DMS53 treated with DMSO at 0.1 percent for 48 hours (cell line): ENCODE data around the gene TNS1.

ENCODE experiments used
- DNase-seq: peaks from one replicate; lab custom pipeline; 2025; ENCODE audit not compliant: unreplicated experiment; lab: John Stamatoyannopoulos, UW

TNS1 gene

GRCh38 chr2:217915706-217916105 is 87.1 kb downstream of the TNS1 start:
- DNase-seq, result no peak

- DNase-seq, result no peak
Observed at GRCh38 chr2:217914878-217915277, 87.9 kb downstream of the TNS1 start.

GRCh38 chr2:217914078-217914477 is 88.7 kb downstream of the TNS1 start:
- DNase-seq, result no peak

GRCh38 chr2:217913436-217913835 is 89.4 kb downstream of the TNS1 start:
- no peak for DNase-seq

GRCh38 chr2:217912098-217913024 is 90.4 kb downstream of the TNS1 start:
- no peak for DNase-seq

DNA sequence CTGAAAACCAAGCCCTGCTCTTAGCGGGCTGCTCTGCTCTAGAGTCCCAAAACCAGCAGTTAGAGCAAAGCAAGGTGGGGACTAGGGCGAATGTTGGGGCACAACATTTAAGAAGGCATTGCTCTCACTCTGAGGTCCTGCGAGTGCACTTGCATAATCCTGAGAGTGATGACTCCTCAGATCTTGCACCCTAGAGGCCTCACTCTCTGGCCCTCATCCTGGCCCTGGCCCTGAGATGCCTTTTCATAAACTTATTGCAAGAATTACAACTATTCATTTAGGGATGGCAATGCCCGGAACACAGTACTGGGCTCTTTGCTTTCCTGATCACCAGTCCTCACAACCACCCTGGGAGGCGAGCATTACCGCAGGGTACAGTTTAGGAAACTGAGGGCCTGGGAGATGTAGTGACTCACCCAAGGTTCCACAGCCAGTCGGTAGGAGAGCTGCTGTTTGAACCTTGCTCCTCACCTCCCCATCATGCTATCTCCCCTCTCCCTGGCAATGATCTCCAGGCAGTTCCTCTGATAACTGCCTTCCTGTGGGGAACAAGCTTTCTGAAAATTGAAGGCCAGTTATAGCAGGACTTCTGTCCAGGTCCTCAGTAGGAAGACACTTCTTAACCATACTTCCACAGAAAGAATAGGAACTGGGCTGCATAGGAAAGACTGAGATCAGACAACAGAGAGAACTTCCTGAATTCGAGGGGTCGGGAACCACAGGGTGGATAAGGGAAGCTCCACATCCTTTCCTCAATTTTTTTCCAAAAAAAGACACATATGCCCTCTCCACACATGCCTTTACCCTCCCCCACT is 91.3 kb downstream of the TNS1 start:
- DNase-seq, result no peak

GRCh38 chr2:217910875-217911212 is 92.0 kb downstream of the TNS1 start:
- no peak for DNase-seq

DNA sequence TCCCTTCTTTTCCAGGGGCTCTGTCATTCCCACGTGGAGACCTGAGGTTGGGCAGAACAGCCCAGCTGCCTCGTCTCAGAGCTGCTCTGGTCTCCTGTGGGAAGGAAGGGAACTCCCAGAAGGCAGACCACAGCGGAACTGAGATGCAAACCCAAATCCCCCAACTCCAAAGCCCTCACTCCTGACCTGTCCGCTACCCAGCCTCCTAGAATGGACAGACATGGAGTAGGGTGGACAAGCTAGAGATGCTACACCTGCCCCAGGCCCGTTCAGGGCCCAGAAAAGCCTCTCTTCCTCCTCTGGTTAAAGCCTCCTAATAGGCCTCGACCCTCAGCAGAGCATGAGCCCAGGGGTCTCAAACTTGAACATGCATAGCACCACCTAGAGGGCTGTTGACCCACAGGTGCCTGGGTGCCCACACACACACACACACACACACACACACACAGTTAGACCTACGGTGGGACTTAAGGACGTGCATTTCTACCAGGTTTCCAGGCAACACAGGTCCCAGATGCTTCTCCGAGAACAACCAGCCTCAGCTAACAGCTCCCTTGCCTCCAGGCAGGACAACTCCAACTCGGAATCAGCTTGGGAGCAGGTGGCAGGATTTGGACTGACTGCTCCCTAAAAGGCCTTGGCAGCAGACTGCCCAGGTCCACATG is 93.5 kb downstream of the TNS1 start:
- DNase-seq, result no peak

- no peak for DNase-seq
Observed at GRCh38 chr2:217908544-217908943, 94.3 kb downstream of the TNS1 start.

DNA sequence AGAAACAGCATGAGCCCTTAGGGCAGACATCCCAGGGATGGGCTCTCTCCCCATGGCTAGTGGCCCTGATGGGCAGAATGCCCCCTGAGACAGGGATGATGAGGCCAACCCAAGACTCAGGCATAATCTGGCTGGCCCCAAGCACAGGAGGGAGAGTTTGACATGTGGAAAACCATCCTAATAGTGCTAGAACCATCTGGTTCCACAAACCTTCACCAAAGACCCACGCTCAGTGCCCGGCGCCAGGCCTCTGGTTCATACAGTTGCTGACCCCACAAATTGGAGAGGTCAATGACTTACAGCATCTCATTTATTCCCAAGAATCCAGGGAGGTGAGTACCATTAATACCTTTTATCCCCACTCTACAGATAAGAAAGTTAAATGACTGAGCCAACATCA is 95.5 kb downstream of the TNS1 start:
- no peak for DNase-seq

- DNase-seq, result no peak
Observed at GRCh38 chr2:217906798-217907197, 96.0 kb downstream of the TNS1 start.

DNA sequence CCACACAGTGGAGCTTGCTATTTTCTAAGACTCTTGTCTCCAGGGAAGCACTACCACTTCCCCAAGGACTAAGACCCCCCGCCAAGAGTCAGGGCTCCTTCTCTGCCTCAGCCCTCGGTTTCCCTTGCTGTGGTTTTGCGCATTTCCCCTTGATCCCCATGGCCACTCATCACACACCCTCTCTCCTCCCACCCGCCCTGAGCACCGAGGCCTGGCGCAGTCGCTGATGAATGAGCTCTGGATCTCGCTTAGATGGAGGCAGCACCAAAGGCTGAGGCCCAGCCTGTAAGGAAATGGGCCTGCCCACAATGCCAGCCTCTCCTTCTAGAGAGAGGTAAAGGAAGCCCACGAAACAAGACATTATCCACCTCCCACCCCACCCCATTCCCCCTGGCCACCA is 96.9 kb downstream of the TNS1 start:
- no peak for DNase-seq

DNA sequence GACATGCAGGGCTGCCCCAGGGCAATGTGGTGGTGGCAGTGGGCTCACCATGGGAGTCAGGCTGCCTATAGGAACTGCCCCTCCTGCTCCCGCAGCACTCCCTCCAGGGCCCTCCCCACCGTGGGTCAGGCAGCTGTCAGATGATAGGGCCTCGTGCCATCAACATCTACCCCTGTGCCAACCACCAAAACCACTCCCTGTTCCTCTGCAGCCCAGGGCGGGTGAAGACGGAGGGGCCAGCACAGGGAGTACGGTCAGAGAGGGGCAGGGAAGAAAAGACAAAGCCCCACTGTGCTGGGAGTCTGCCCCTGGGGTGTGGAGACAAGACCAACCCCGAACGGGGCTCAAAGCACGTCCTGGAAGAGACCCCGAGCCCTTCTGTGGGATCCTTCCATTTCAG is 97.4 kb downstream of the TNS1 start:
- DNase-seq, result no peak

GRCh38 chr2:217904614-217904965 is 98.2 kb downstream of the TNS1 start:
- no peak for DNase-seq

- no peak for DNase-seq
Observed at GRCh38 chr2:217903859-217904613, 98.8 kb downstream of the TNS1 start.

DNA sequence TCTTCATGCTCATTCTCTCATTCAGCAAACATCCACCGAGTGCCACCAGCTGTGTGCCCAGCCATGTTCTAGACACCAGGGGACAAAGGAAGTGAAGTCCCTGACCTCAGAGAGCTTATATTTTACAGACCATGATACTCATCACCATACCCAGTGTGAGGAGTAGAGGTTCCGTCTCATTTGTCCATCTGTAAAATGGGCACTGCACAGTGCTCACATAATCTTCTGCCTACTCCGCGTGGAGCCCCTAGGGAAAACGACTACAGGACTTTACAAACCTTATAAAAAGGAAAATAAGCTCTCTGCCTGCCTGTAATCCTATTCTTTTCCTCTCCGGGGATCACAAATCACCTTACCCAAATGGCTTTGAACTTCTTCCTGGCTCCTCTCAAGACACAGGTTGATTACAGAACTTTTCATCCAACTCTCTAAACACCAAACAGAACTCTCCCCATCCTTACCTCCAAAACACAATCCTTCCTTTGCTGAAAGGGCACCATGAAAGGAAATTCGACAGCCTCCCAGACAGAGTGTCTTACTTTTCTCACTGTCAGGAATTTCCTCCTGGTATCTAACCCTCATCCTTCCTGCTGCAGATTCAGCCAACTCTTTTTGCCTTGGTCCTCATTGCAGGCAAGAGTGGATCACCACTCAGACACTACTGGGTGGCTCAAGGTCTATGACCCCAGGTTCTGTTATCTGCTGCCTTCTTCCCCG is 99.5 kb downstream of the TNS1 start:
- DNase-seq, result no peak

GRCh38 chr2:217902379-217903141 is 100.2 kb downstream of the TNS1 start:
- DNase-seq, result no peak

DNA sequence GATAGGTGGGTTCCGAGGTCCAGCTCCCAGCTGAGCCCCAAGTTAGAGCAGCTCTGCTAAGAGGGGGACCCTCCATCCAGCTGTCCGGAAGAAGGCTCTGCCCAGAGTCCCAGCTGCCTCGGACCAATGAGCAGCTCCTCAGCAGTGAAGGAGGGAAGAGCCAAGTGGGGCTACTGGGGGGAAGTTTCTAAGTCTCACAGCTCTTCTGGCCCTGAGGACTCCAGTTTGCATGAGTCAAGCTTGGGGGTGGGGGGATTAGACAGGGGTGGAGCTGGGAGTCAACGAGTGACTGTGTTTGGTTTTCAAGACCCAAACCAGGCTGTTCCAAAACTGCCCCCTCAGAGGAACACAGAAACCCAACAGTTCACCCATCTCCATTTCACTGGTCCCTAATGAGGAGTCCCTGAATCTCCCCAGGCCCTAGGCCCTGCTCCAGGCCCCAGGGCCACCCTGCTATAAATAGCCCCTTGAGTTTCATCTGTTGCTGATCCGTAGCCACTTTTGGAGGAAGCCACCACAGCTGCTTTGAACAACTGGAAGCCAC is 100.9 kb downstream of the TNS1 start:
- no peak for DNase-seq

DNA sequence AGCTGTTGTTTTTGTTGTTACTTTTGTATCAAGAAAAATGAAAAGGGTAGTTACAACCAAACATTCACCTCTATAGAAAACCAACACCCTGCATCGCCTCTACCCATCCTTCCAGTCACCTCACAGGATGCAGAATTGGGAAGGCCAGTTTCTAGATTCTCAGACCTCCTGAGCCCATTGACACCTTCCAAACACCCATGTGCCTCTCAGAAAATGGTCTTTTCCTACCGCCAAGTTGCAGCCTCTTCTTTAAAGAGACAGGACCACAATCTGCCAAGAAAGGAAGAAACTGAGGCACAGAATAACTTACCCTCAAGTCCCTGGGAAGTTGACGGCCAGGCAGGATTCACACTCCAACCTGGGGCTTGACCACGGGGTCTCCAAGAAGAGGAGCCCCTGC is 101.4 kb downstream of the TNS1 start:
- DNase-seq, result no peak
